ENCODE results near the gene KCNT2. TPM values are rescaled to one million over a fixed set of nuclear protein-coding genes. Genes with fewer than 3 reads are reported as not detected.

The KCNT2 gene
- total RNA-seq, 4 donors from 2014 or later = 6.5 to 16.6 (median 8.0) TPM

DNA sequence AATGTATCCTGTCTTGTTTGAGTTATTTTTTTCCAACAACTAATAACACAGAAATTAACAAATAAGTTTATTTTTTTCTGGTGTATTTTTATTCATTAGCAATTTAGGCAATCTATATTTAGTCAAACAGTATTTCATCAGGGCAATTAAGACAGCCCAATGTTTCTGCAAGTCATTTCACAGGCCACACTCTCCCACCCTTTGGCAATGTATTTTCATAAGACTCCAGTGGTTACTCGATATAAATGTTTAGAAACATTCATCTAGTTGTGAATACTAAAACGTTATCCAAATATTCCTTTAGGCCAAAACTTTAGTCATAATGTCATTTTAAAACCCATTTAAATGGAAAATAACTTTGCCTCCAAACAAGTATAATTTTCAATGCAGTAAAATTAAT is 142.1 kb downstream of the KCNT2 start:
- Histone ChIP-seq H3K27me3 (no peaks in the 10 kb centered on the region), H3K9me3 (no peaks in the 10 kb centered on the region), H3K27ac (replicated peaks in 1 of 4) (peak overlapping the region in 1 of 4 donors; percentile 5), H3K4me3 (no peak overlapping the region), H3K4me1 (peaks cover 0 to 35% (median 13%) of the 10 kb centered on the region in 4 donors), H3K36me3 (no peaks in the 10 kb centered on the region)
- intact Hi-C loops (cut with DNase I) = no loop called here
- 38% methylated on average over 2 of the region's 2 CpGs for WGBS
- no peak for DNase-seq (ENCODE audit: extremely low spot score)
- TF ChIP-seq CTCF (IDR thresholded peaks at IDR 0.05) = no peak

DNA sequence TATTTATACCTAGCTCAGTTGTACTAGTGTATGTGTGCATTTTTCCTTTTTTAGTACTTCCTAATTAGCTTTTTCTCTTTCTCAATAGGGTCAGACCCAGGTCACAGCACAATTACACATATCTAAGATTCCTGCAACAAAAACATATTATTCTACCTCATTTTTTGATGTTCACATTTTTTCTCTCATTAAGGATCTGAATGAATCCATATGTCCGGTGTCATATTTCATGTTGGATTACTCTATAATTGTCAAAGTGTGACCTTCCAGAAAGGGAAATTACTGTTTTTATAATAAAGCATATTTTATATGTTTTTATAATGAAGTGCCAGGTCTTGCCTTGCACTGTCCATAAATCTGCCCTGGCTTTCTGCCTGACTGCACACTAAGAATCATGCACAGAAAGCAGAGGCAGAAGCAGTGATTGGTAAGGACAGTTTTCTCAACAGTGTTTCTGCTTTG is 143.7 kb downstream of the KCNT2 start:
- 61% methylated on average over 1 of the region's 1 CpG for WGBS
- TF ChIP-seq POLR2AphosphoS5 (IDR thresholded peaks at IDR 0.05) (no peak), CTCF (IDR thresholded peaks at IDR 0.05) (no peak), POLR2A (IDR thresholded peaks at IDR 0.05; ENCODE audit: low read depth) (no peak), EP300 (IDR thresholded peaks at IDR 0.05) (no peak)
- intact Hi-C loops (cut with DNase I) = no loop called here
- Histone ChIP-seq H3K4me1 (peaks cover 0 to 41% (median 19%) of the 10 kb centered on the region in 4 donors), H3K27me3 (no peaks in the 10 kb centered on the region), H3K36me3 (no peaks in the 10 kb centered on the region), H3K27ac (replicated peaks in 1 of 4) (no peak overlapping the region), H3K4me3 (no peak overlapping the region), H3K9me3 (no peaks in the 10 kb centered on the region)
- DNase-seq (ENCODE audit: extremely low spot score) = no peak

DNA sequence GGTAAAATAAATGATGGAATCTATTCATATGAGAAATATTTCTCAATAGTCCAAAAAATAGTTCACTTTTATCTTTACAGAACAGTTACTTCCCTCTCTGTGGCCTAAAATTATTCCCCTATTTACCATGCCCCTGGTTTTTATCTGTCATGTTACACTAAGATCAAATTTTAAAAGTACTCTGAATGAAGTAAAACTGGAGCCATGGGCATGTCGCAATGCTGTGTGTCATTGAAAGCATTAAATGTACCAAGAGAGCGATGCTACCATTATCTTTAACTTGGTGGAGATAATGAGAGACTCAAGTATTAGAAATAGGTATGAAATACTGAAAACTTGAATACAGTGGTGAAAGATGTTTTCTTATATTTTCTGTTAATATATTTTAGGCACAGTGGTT is 146.2 kb downstream of the KCNT2 start:
- no peaks in the 10 kb centered on the region for H3K36me3 ChIP-seq
- WGBS = 92% methylated on average over 2 of the region's 2 CpGs
- H3K27me3 ChIP-seq = no peaks in the 10 kb centered on the region
- H3K4me1 ChIP-seq = peaks cover 0 to 44% (median 29%) of the 10 kb centered on the region in 4 donors
- H3K4me3 ChIP-seq = no peak overlapping the region
- H3K9me3 ChIP-seq = no peaks in the 10 kb centered on the region
- intact Hi-C loops (cut with DNase I) = no loop called here
- TF ChIP-seq EP300 (IDR thresholded peaks at IDR 0.05) (no peak), CTCF (IDR thresholded peaks at IDR 0.05) (no peak), POLR2AphosphoS5 (IDR thresholded peaks at IDR 0.05) (no peak)
- no peak overlapping the region for H3K27ac ChIP-seq (replicated peaks in 1 of 4)
- DNase-seq (ENCODE audit: extremely low spot score) = no peak

- intact Hi-C loops (cut with DNase I) = no loop called here
- no peak for TF ChIP-seq POLR2A (IDR thresholded peaks at IDR 0.05; ENCODE audit: low read depth)
- no peak for TF ChIP-seq POLR2AphosphoS5 (IDR thresholded peaks at IDR 0.05)
- TF ChIP-seq CTCF (IDR thresholded peaks at IDR 0.05) = no peak
- TF ChIP-seq EP300 (IDR thresholded peaks at IDR 0.05) = no peak
Measured at GRCh38 chr1:196461521-196461920, 146.7 kb downstream of the KCNT2 start.

DNA sequence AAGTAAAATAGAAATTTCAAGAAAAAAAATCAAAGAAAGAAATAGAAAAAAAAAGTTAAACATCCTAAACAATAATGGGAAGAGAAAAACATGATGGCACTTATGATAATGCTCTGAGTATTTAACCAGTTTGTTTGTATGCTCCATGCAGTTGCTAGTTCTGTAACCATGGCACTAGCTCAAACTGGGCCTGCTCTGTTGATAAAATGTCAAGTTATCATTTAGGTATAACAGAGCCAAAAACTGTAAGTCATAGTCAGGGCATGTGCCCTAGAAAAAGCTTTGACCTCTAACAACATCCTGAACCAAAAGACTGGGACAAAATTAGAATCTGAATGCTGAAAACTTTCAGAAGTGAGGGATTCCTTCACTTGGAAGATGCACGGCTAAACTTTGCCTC is 148.9 kb downstream of the KCNT2 start:
- 50% methylated on average over 1 of the region's 1 CpG for WGBS
- Histone ChIP-seq H3K36me3 (no peaks in the 10 kb centered on the region), H3K9me3 (no peaks in the 10 kb centered on the region), H3K27ac (replicated peaks in 1 of 4) (peak overlapping the region; percentile 48 to 67 (median 64)), H3K27me3 (no peaks in the 10 kb centered on the region), H3K4me1 (peaks cover 0 to 25% (median 16%) of the 10 kb centered on the region in 4 donors), H3K4me3 (no peak overlapping the region)
- DNase-seq (ENCODE audit: extremely low spot score) = no peak
- intact Hi-C loops (cut with DNase I) = loop anchor here (5.0 kb wide), 1 partner anchor 37 kb away; no protein-coding TSS in a partner anchor
- TF ChIP-seq CTCF (IDR thresholded peaks at IDR 0.05) = no peak
- no peak for TF ChIP-seq POLR2AphosphoS5 (IDR thresholded peaks at IDR 0.05)
- TF ChIP-seq EP300 (IDR thresholded peaks at IDR 0.05) = no peak
- no peak for TF ChIP-seq POLR2A (IDR thresholded peaks at IDR 0.05; ENCODE audit: low read depth)

More at GRCh38 chr1:196461521-196461920, 146.7 kb downstream of the KCNT2 start:
- H3K27me3 ChIP-seq = no peaks in the 10 kb centered on the region
- H3K27ac ChIP-seq (replicated peaks in 1 of 4) = no peak overlapping the region
- no peaks in the 10 kb centered on the region for H3K9me3 ChIP-seq
- WGBS = 65% methylated on average over 3 of the region's 3 CpGs
- no peaks in the 10 kb centered on the region for H3K36me3 ChIP-seq
- peaks cover 0 to 39% (median 27%) of the 10 kb centered on the region in 4 donors for H3K4me1 ChIP-seq
- no peak overlapping the region for H3K4me3 ChIP-seq
- DNase-seq (ENCODE audit: extremely low spot score) = no peak
